Tibial artery (tissue), 4 donors: ENCODE results near the gene KAZN.

Experiments
- DNase-seq, 2 donors: peaks; one replicate each; pipeline ENCODE4 v3.0.0-alpha.2; 2019
- H3K27ac ChIP-seq, 2 donors: fragments of 200-600 bp; sonication (generic) in 1 of 2; 1 replicate in 1 of 2; 2 replicates in 1 of 2; pipeline ENCODE4 v1.5.1; 2018 to 2019; ENCODE audit warnings: mild to moderate bottlenecking in 1 of 2
- H3K27me3 ChIP-seq, 2 donors: fragments of 200-600 bp; sonication (generic) in 1 of 2; one replicate each; pipeline versions ENCODE4 v1.5.1 to v1.6.0; 2016 to 2019
- H3K36me3 ChIP-seq, 3 donors: fragments of 200-600 bp; sonication (generic) in 2 of 3; one replicate each; pipeline ENCODE4 v1.5.1; 2016 to 2019; ENCODE audit warnings: mild to moderate bottlenecking in 2 of 3
- H3K4me1 ChIP-seq, 4 donors: fragments of 200-600 bp; sonication (generic) in 2 of 4; 1 replicate in 3 of 4; 2 replicates in 1 of 4; pipeline ENCODE4 v1.5.1; 2016 to 2019
- H3K4me3 ChIP-seq, 2 donors: fragments of 200-600 bp; sonication (generic) in 1 of 2; 1 replicate in 1 of 2; 2 replicates in 1 of 2; pipeline ENCODE4 v1.5.1; 2018 to 2019; ENCODE audit warnings: mild to moderate bottlenecking in 2 of 2
- H3K9me3 ChIP-seq, 3 donors: fragments of 200-600 bp; sonication (generic) in 1 of 3; one replicate each; pipeline ENCODE4 v1.5.1; 2016 to 2019
- intact Hi-C: fragments of 100-400 bp; cut with DNase I; formaldehyde crosslinking; loops from one replicate; pipeline ENCODE4 v1.15.0; 2023; ENCODE audit warnings: low total_unique reads
- TF ChIP-seq, protein P1 (sequence below), 2 experiments: fragments of 200-600 bp in 1 of 2; fragments of 450-650 bp in 1 of 2; IDR thresholded peaks; one replicate each; pipeline ENCODE4 v1.5.1; 2017 to 2019; ENCODE audit warnings: antibody characterized with exemption in 2 of 2, mild to moderate bottlenecking in 1 of 2, moderate library complexity in 1 of 2

KAZN gene

DNA sequence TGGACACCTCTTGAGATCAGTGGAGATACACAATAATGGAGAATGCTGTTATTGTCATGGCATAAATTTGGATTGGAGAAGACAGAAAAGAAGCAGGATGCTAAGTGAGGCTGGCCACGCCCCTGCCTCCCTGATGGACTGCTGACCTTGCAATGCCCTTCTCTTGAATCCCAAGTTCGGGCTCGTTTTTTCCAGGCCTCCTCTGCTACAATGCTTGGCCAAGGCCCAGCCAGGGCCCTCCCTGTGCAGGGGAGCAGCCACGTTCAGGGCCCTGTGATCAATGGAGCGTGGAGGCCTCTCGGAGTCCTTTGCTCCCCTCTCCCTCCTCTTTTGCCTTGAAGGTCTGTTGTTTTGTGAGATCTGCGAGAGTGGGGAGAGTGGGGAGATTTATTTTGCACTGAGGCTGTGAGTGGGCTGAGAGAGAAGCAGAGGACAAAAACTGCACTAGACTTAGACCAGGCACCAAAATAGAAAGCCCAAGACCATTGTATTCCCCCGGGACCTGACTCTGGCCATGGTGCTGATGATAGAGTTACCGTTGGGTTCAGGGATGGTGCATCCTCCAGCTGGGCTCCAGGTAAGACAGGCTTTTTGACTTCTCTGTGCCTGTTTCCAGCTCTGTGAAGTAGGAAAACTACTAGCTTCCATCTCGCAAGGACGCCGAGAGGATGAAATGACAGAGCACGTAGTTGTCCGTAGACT is 268.6 kb downstream of the KAZN start:
- Histone ChIP-seq H3K4me3 (no peak overlapping the region), H3K4me1 (no peaks in the 10 kb centered on the region), H3K27me3 (peaks cover 0 to 11% of the 10 kb centered on the region in 2 donors), H3K9me3 (no peaks in the 10 kb centered on the region), H3K36me3 (no peaks in the 10 kb centered on the region), H3K27ac (no peak overlapping the region)
- no peak for DNase-seq
- intact Hi-C loops: no loop called here
- TF ChIP-seq, protein P1, sequence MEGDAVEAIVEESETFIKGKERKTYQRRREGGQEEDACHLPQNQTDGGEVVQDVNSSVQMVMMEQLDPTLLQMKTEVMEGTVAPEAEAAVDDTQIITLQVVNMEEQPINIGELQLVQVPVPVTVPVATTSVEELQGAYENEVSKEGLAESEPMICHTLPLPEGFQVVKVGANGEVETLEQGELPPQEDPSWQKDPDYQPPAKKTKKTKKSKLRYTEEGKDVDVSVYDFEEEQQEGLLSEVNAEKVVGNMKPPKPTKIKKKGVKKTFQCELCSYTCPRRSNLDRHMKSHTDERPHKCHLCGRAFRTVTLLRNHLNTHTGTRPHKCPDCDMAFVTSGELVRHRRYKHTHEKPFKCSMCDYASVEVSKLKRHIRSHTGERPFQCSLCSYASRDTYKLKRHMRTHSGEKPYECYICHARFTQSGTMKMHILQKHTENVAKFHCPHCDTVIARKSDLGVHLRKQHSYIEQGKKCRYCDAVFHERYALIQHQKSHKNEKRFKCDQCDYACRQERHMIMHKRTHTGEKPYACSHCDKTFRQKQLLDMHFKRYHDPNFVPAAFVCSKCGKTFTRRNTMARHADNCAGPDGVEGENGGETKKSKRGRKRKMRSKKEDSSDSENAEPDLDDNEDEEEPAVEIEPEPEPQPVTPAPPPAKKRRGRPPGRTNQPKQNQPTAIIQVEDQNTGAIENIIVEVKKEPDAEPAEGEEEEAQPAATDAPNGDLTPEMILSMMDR (IDR thresholded peaks at IDR 0.05): no peak

- no peaks in the 10 kb centered on the region for H3K9me3 ChIP-seq
- H3K4me3 ChIP-seq: no peak overlapping the region
- H3K27ac ChIP-seq: no peak overlapping the region
- peaks cover 0 to 6% of the 10 kb centered on the region in 2 donors for H3K27me3 ChIP-seq
- no peak for DNase-seq
- no peaks in the 10 kb centered on the region for H3K4me1 ChIP-seq
- TF ChIP-seq, protein P1 (IDR thresholded peaks at IDR 0.05): no peak
- H3K36me3 ChIP-seq: no peaks in the 10 kb centered on the region
- intact Hi-C loops: no loop called here
Observed at GRCh38 chr1:14869187-14869586, 270.7 kb downstream of the KAZN start.

- H3K27ac ChIP-seq: no peak overlapping the region
- intact Hi-C loops: no loop called here
- TF ChIP-seq, protein P1 (IDR thresholded peaks at IDR 0.05): no peak
- H3K4me1 ChIP-seq: no peaks in the 10 kb centered on the region
- DNase-seq: no peak
- H3K27me3 ChIP-seq: peaks cover 0 to 2% of the 10 kb centered on the region in 2 donors
- no peak overlapping the region for H3K4me3 ChIP-seq
- H3K9me3 ChIP-seq: no peaks in the 10 kb centered on the region
- H3K36me3 ChIP-seq: no peaks in the 10 kb centered on the region
Observed at GRCh38 chr1:14871218-14871970, 272.9 kb downstream of the KAZN start.

- Histone ChIP-seq H3K27me3 (peaks cover 0 to 13% of the 10 kb centered on the region in 2 donors), H3K27ac (no peak overlapping the region), H3K4me1 (no peaks in the 10 kb centered on the region), H3K9me3 (no peaks in the 10 kb centered on the region), H3K4me3 (no peak overlapping the region), H3K36me3 (no peaks in the 10 kb centered on the region)
- TF ChIP-seq, protein P1 (IDR thresholded peaks at IDR 0.05): no peak
- no peak for DNase-seq
- intact Hi-C loops: no loop called here
Observed at GRCh38 chr1:14872762-14873161, 274.3 kb downstream of the KAZN start.

DNA sequence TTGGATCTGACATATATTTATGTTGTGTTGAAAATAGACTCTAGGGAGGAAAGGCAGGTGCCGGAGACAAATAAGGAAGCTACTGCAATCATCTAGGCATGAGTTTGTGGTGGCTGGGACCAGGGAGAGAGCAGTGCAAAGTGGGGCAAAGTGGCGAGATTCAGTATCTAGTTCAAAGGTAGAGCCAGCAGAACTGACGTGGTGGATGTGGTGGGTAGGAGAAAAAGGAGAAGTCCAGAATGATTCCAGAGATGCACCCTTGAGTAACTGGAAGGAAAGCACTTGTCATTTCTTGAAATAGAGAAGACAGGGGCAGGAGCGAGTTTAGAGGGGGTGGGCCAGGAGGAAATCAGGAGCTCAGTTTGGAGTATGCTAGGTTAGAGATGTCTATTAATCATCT is 275.2 kb downstream of the KAZN start:
- intact Hi-C loops: no loop called here
- Histone ChIP-seq H3K36me3 (no peaks in the 10 kb centered on the region), H3K27ac (no peak overlapping the region), H3K4me1 (no peaks in the 10 kb centered on the region), H3K9me3 (no peaks in the 10 kb centered on the region), H3K4me3 (no peak overlapping the region), H3K27me3 (peaks cover 0 to 13% of the 10 kb centered on the region in 2 donors)
- TF ChIP-seq, protein P1 (IDR thresholded peaks at IDR 0.05): no peak
- no peak for DNase-seq
